ENCODE measurements around the gene SMPD1. TPM values are rescaled to one million over a fixed set of nuclear protein-coding genes. Genes with fewer than 3 reads are reported as not detected.

SMPD1 gene
- total RNA-seq, 1 experiment from 2014 or later: 4.5 TPM

DNA sequence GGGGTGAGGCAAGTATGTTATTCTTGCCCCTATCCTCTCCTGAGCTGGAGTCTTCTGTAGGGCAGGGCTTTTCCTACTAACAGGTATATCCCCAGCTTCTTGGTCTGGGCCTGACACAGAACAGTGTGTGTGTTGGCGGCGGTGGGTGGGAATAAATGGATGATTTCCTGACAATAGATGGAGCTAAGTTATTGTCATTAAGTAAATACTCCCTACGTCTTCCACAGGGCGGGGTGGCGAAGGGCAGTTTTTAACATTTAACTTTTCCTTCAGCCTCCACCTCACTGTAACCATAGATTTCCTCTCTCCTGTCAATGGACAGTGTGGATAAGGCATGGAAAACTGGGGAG is 11.7 kb upstream of the SMPD1 start:
- TF ChIP-seq, protein P1, sequence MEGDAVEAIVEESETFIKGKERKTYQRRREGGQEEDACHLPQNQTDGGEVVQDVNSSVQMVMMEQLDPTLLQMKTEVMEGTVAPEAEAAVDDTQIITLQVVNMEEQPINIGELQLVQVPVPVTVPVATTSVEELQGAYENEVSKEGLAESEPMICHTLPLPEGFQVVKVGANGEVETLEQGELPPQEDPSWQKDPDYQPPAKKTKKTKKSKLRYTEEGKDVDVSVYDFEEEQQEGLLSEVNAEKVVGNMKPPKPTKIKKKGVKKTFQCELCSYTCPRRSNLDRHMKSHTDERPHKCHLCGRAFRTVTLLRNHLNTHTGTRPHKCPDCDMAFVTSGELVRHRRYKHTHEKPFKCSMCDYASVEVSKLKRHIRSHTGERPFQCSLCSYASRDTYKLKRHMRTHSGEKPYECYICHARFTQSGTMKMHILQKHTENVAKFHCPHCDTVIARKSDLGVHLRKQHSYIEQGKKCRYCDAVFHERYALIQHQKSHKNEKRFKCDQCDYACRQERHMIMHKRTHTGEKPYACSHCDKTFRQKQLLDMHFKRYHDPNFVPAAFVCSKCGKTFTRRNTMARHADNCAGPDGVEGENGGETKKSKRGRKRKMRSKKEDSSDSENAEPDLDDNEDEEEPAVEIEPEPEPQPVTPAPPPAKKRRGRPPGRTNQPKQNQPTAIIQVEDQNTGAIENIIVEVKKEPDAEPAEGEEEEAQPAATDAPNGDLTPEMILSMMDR (conservative IDR thresholded peaks at IDR 0.05): no peak
- no peaks in the 10 kb centered on the region for H3K23me2 ChIP-seq (ENCODE audit: insufficient read length, low read depth, low read length, poor library complexity, severe bottlenecking)
- no peak overlapping the region for H3K56ac ChIP-seq (ENCODE audit: insufficient read length, low read depth, low read length)
- H2BK120ac ChIP-seq (ENCODE audit: low read depth, low read length, poor library complexity, severe bottlenecking): no peak overlapping the region
- H4K20me1 ChIP-seq (ENCODE audit: control insufficient read depth, insufficient read depth, insufficient read length): no peaks in the 10 kb centered on the region
- no peaks in the 10 kb centered on the region for H3K4me1 ChIP-seq (ENCODE audit: insufficient read depth, low read length)
- no peak overlapping the region for H3K4me2 ChIP-seq (ENCODE audit: insufficient read depth, insufficient read length, low read length)
- no peaks in the 10 kb centered on the region for H3K9me3 Mint-ChIP-seq
- no peak for DNase-seq
- no peak overlapping the region for H3K9ac ChIP-seq (ENCODE audit: extremely low read depth, insufficient read length, low read length)
- H2BK15ac ChIP-seq (ENCODE audit: low read depth, low read length): no peak overlapping the region
- no peak overlapping the region for H3K27ac Mint-ChIP-seq
- H3K18ac ChIP-seq (ENCODE audit: insufficient read length, low read depth, low read length): no peak overlapping the region
- H4K8ac ChIP-seq (replicated peaks; ENCODE audit: insufficient read length, low read depth, low read length): no peak overlapping the region
- no peak overlapping the region for H3T11ph ChIP-seq (ENCODE audit: low read length)
- no peak overlapping the region for H2BK5ac ChIP-seq (ENCODE audit: insufficient read length, low read length)
- no peak overlapping the region for H2AFZ ChIP-seq (ENCODE audit: low read length)
- no peaks in the 10 kb centered on the region for H3K9me3 ChIP-seq (ENCODE audit: control insufficient read depth, low read depth, low read length)
- no peaks in the 10 kb centered on the region for H3K79me1 ChIP-seq (ENCODE audit: insufficient read depth, low read depth, low read length, poor library complexity, severe bottlenecking)
- peaks cover 26 to 27% of the 10 kb centered on the region in 2 experiments for H3K4me1 Mint-ChIP-seq
- H2BK20ac ChIP-seq (ENCODE audit: low read depth, low read length, poor library complexity, severe bottlenecking): no peak overlapping the region
- H3K36me3 Mint-ChIP-seq (ENCODE audit: insufficient read depth in 1 of 3, low read depth in 3 of 3): no peaks in the 10 kb centered on the region
- no peak overlapping the region for H3K27ac ChIP-seq (ENCODE audit: insufficient read length, low read depth, low read length)
- H2BK12ac ChIP-seq (ENCODE audit: insufficient read length, low read depth, low read length): no peak overlapping the region
- no peak overlapping the region for H4K91ac ChIP-seq (ENCODE audit: insufficient read length, low read depth, low read length)
- H3K27me3 ChIP-seq (ENCODE audit: insufficient read depth, low read length): no peaks in the 10 kb centered on the region
- no peak overlapping the region for H3K4ac ChIP-seq (ENCODE audit: low read depth, low read length)
- no peaks in the 10 kb centered on the region for H3K79me2 ChIP-seq (ENCODE audit: insufficient read depth, low read length)
- no peak overlapping the region for H3K23ac ChIP-seq (ENCODE audit: insufficient read length, low read depth, low read length)
- H3K14ac ChIP-seq (ENCODE audit: insufficient read depth, low read length): no peak overlapping the region
- no peaks in the 10 kb centered on the region; the same call in 1 of the 2 replicates for H3K27me3 Mint-ChIP-seq (ENCODE audit: low read depth)
- no CpG with 5 or more reads among the region's 5 CpGs for WGBS (ENCODE audit: extremely low coverage, insufficient read length, low lambda C conversion rate)
- H2AK5ac ChIP-seq (ENCODE audit: insufficient read length, low read length): no peak overlapping the region
- no peak overlapping the region for H4K5ac ChIP-seq (ENCODE audit: insufficient read length, low read depth, low read length)
- H3K4me3 Mint-ChIP-seq: no peak overlapping the region

Data from H9 (cell line).